HG03135 (cell line): Measurements from ENCODE around the gene SLC35B2.

Source experiments
- ATAC-seq: cut with Tn5 transposase; IDR thresholded peaks from one replicate; pipeline ENCODE4 v1.9.1; 2021; ENCODE audit warnings: mild to moderate bottlenecking, moderate library complexity; ENCODE audit not compliant: unreplicated experiment

SLC35B2 gene

GRCh38 chr6:44255105-44255808, 2.1 kb downstream of the SLC35B2 start:
- no peak for ATAC-seq

DNA sequence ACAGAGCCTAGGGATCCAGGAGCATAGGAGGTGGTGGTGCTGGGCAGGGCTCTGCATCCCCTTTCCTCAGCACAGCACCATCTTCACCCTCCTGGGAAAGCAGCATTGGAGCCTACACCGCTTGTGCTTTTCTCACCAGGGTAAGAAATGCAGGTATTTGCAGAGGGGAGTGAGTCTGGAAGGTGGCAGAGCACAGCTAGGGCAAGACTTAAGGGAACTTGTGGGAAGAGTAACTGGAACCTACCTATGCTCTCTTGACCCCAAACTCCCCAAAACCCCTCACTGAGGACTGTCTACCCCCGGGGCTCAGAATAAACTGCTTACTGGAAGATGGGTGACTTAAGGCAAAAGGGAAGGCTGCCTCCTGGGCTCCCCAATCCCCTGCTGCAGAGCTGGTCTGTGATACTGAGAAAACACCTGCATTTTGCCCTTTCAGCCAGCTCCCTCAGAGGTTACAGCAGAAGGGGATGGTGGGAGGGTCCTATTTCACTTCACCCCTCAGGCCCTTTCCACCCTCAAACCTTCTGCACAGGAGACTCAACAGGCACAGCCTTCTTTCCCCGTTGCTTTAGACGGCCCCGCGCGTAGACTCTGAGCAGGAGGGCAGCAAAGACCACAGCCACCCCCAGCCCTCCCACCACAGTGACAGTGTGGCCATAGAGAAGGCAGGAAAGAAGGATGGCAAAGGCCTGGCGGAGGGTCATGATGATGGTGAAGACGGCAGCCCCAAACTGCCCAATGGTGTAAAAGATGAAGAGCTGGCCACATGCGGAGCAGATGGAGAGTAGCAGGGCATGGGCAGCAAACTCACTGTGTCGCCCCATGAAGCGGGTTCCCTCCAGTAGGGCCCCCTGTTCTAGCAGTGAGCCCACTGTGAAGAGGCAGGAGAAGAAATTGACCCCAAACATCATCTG, 2.9 kb downstream of the SLC35B2 start:
- no peak for ATAC-seq

DNA sequence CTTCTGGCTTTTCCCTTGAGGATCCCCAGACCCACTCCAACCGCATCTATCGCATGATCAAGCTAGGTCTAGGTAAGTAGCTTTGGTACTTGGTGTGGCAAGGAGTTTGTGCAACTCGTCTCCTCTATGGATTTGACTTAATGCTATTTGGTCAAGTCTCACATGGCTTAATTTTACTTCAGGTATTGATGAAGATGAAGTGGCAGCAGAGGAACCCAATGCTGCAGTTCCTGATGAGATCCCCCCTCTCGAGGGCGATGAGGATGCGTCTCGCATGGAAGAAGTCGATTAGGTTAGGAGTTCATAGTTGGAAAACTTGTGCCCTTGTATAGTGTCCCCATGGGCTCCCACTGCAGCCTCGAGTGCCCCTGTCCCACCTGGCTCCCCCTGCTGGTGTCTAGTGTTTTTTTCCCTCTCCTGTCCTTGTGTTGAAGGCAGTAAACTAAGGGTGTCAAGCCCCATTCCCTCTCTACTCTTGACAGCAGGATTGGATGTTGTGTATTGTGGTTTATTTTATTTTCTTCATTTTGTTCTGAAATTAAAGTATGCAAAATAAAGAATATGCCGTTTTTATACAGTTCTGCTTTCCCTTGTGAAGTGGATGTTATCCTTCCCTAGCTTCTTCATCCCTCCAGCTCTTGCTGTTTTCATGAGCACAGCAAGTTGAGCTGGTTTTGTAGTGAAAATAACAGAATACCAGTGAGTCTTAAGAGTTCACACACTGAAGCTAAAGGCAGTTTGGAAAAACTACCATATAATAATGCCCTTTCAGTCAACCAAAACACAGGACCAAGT, 3.8 kb downstream of the SLC35B2 start:
- ATAC-seq, result no peak

- ATAC-seq, result no peak
Observed at GRCh38 chr6:44251576-44252524, 5.5 kb downstream of the SLC35B2 start.

DNA sequence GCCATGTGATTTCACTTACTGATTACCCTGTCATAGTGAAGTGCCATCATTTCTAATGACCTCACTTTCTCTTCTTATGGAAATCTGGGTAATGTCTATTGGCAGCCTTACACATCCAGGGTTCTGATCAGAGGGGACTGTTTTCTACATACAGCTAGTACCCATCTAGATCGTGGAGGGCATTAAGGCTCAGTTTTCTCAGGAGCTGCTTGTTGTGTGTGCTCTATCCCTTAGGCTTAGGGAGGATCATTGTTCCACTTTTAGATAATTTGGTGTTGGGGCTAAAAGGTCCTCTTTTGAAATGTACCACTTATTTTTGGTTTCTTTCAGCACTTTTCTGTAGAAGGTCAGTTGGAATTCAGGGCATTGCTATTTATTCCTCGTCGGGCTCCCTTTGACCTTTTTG, 6.6 kb downstream of the SLC35B2 start:
- ATAC-seq, result no peak

GRCh38 chr6:44250067-44250717, 7.1 kb downstream of the SLC35B2 start:
- ATAC-seq, result no peak

DNA sequence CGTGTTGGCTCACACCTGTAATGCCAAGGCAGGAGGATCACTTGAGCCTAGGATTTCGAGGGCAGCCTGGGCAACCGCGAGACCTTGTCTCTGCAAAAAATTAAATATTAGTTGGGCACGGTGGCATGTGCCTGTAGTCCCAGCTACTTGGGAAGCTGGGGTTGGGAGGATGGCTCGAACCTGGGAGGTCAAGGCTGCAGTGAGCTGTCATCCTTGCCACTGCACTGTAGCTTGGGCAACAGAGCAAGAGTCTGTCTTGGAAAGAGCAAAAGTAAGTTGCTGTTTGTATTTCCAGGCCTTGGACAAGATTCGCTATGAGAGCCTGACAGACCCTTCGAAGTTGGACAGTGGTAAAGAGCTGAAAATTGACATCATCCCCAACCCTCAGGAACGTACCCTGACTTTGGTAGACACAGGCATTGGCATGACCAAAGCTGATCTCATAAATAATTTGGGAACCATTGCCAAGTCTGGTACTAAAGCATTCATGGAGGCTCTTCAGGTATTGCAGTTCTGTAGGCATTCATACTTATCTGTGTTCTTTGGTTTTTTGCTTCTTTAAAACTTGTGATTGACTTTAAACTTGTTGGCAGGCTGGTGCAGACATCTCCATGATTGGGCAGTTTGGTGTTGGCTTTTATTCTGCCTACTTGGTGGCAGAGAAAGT, 8.1 kb downstream of the SLC35B2 start:
- no peak for ATAC-seq

DNA sequence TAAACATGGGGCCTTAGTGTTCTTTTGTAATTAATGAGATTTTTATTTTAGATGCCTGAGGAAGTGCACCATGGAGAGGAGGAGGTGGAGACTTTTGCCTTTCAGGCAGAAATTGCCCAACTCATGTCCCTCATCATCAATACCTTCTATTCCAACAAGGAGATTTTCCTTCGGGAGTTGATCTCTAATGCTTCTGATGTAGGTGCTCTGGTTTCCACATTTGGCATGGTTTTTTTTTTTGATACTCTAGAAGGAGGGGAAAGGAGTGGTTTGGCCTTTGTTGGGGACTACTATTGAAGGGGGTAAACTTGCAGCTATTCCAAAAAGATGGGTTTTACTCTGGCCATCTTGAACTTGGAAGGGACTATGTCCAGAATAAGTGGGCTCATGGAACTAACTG, 8.7 kb downstream of the SLC35B2 start:
- ATAC-seq, result no peak

DNA sequence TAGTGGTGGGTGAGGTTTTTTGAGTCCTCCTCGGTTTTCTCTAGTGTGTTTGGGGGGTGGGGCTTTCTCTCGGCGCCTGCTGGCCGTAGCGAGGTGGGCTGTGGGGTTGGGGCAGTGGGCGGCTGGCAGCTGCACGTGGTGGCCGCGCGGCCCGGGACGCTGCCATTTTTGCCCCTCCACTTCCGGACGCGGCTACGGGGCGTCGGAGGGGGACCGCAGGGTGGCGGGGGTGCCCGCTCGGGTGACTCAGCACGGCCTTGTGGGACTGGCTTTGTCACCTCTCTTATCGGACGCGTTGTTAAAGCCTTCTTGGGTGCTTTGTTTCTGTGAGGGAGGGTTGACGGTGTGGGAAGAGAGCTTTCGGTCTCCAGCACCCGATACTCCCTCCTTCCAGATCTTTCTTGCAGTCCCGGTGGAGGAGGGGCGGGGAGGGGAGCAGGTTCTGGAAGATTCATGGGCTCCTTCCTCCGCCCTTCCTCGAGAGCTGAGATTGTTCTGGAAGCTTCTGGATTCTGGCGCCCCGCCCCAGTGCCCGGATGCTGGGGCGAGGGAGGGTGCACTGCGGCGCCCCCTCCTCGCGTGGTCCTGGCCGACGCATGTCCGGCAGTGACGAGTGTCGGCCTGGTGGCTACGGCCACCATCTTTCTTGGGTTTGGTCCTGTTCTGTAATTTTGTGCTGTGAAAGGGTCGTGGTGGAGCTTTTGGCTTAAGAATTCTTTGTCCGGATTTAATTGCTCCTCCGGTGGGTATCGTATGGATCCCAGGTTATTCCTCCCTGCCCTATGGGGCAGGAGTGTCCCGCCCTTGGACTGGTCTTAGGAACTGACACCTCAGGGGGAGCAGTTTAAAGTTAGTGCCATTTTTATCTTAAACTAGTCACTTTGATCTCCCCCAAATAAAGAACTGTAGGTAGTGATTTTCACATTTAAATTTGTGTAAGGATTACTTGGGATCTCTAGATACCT, 9.7 kb downstream of the SLC35B2 start:
- ATAC-seq, result no peak

- ATAC-seq, result peak; percentile 68
Observed at GRCh38 chr6:44246663-44247337, 10.5 kb downstream of the SLC35B2 start, which contains the start of gene HSP90AB1. TSS of gene HSP90AB1 (plus strand) at chr6:44247101. CDS start at chr6:44248630, 1,529 bp downstream.

GRCh38 chr6:44245912-44246662, 11.2 kb downstream of the SLC35B2 start:
- ATAC-seq, result peak; percentile 38

- no peak for ATAC-seq
Observed at GRCh38 chr6:44245391-44245911, 11.9 kb downstream of the SLC35B2 start.

- ATAC-seq, result no peak
Observed at GRCh38 chr6:44243345-44243744, 14.0 kb downstream of the SLC35B2 start.

- ATAC-seq, result no peak
Observed at GRCh38 chr6:44238687-44239350, 18.5 kb downstream of the SLC35B2 start.

GRCh38 chr6:44237813-44238433, 19.4 kb downstream of the SLC35B2 start:
- peak; percentile 88 for ATAC-seq
